Vagina (tissue), 2 donors: ENCODE data around the gene ANKRD11.

Source experiments
- CTCF ChIP-seq, 3 experiments: fragments of 450-650 bp in 2 of 3; fragments of 200-600 bp in 1 of 3; sonication (generic) in 1 of 3; IDR thresholded peaks; one replicate each; pipeline ENCODE4 v1.5.1; 2017 to 2019; ENCODE audit warnings: antibody characterized with exemption in 3 of 3, mild to moderate bottlenecking in 2 of 3, moderate library complexity in 2 of 3
- POLR2AphosphoS5 ChIP-seq, 2 donors: sonication (generic); formaldehyde crosslinking; IDR thresholded peaks; one replicate each; pipeline ENCODE4 v1.9.0; 2017; ENCODE audit warnings: antibody characterized with exemption in 2 of 2, mild to moderate bottlenecking in 2 of 2, low read depth in 1 of 2; ENCODE audit not compliant: insufficient read depth in 1 of 2

GRCh38 chr16:89333401-89334001, 156.9 kb downstream of the ANKRD11 start:
- peak in 1 of 2 donors; percentile 62 for TF ChIP-seq POLR2AphosphoS5 (IDR thresholded peaks at IDR 0.05; ENCODE audit: insufficient read depth in 1 of 2, low read depth in 1 of 2)
- TF ChIP-seq CTCF (IDR thresholded peaks at IDR 0.05): peak in 2 of 3 experiments; percentile 47 to 59
